ENCODE results near the gene PTPRN2.

DNA sequence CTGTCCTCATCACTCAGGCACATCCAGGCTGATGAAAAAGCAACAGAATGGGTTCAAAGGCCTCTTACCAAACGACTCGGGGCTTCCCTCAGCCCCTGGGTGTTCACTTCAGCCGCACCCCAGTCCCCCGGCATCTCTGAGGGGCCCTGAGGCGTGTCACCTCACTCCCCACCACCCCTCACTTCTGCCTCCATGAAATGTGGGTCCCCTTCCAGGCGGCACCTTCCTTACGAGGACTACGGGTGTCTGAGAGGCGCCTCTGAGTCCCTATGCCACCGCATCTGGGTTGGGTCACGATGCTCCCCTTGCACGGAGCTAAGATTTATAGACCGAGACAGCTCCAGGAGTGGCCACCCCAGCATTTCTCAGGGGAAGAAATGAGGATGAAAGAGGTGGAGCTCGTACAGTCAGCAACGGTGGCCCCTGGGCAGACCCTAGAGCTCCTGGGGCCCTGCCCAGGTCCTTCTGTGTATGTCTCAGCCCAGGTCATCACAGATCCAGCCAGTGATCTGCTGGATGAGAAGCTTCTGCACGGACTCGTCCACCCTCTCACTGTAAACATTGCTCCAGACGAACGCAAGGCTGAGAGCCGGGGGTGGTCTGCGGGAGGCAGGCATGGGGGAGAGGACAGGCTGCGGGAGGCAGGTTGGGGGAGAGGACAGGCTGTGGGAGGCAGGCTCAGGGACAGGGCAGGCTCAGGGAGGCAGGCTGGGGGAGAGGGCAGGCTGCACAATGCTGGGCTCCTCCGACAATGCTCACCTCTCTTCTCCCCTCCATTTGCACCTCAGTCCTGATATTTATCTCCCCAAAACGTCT lies 842.6 kb downstream of the PTPRN2 start:
- TF ChIP-seq, protein P1, sequence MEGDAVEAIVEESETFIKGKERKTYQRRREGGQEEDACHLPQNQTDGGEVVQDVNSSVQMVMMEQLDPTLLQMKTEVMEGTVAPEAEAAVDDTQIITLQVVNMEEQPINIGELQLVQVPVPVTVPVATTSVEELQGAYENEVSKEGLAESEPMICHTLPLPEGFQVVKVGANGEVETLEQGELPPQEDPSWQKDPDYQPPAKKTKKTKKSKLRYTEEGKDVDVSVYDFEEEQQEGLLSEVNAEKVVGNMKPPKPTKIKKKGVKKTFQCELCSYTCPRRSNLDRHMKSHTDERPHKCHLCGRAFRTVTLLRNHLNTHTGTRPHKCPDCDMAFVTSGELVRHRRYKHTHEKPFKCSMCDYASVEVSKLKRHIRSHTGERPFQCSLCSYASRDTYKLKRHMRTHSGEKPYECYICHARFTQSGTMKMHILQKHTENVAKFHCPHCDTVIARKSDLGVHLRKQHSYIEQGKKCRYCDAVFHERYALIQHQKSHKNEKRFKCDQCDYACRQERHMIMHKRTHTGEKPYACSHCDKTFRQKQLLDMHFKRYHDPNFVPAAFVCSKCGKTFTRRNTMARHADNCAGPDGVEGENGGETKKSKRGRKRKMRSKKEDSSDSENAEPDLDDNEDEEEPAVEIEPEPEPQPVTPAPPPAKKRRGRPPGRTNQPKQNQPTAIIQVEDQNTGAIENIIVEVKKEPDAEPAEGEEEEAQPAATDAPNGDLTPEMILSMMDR (IDR thresholded peaks at IDR 0.05; ENCODE audit: low read depth, low read length): no peak
- TF ChIP-seq POLR2A (IDR thresholded peaks at IDR 0.05; ENCODE audit: extremely low read depth, insufficient read length): no peak
- TF ChIP-seq, protein P2, sequence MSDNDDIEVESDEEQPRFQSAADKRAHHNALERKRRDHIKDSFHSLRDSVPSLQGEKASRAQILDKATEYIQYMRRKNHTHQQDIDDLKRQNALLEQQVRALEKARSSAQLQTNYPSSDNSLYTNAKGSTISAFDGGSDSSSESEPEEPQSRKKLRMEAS (IDR thresholded peaks at IDR 0.05; ENCODE audit: low read depth, low read length): no peak
